ENCODE measurements around the gene CTBP2. TPM values are rescaled to one million over a fixed set of nuclear protein-coding genes. Genes with fewer than 3 reads are reported as not detected.

CTBP2 gene
- total RNA-seq, 3 donors from 2014 or later = 53.1 to 91.2 (median 65.9) TPM

DNA sequence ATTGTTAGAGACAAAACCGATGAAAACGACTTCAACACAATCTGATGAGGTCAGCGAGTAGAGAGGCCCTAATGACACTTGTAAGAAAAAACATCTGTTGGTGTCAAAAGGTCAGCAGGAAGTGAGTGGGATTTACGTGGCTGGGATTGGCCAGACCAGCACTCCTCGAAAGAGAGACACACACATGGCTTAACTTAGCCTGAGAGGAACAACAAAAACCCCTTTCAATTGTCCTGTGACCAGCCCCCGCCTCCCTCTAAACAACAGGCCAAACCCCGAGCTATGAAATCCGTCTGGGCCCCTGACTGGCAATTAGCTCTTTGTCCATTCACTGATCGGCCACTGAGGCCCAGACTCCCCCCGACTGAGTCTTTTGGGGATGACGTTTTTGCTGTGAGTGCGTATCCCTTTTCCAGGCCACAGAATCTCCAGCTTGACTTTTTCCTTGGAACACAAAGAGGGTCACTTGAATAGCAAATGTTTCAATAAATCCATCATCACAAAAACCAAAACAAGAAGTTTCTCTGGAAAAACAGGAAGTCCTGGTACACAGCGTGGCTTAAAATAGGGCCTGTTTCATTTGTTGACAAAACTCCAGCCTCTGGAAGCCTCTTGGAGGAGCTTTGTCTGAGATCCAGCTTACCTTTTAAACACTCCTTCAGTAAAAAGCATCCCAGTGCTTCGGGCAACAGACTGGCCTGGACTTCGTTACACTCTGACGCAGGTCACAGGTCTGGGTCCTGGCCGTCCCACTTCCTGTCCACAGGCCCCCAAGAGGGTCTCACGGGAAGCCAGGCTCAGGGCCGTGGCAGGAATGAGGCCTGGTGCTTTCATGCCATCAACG is 103.0 kb downstream of the CTBP2 start:
- no peak for TF ChIP-seq POLR2A (IDR thresholded peaks at IDR 0.05)
- TF ChIP-seq POLR2AphosphoS5 (IDR thresholded peaks at IDR 0.05) = peak; percentile 44 to 68 (median 61)
- peak in 1 of 2 donors; percentile 67 for DNase-seq (ENCODE audit: low spot score in 2 of 2)
- Histone ChIP-seq H3K27me3 (no peaks in the 10 kb centered on the region), H3K4me3 (peak overlapping the region in 1 of 3 donors; percentile 46), H3K9me3 (no peaks in the 10 kb centered on the region), H3K27ac (peak overlapping the region; percentile 95 to 97), H3K4me1 (peaks cover 26 to 48% of the 10 kb centered on the region in 2 donors), H3K36me3 (no peaks in the 10 kb centered on the region)
- intact Hi-C loops (cut with DNase I; ENCODE audit: low total_unique reads) = no loop called here

DNA sequence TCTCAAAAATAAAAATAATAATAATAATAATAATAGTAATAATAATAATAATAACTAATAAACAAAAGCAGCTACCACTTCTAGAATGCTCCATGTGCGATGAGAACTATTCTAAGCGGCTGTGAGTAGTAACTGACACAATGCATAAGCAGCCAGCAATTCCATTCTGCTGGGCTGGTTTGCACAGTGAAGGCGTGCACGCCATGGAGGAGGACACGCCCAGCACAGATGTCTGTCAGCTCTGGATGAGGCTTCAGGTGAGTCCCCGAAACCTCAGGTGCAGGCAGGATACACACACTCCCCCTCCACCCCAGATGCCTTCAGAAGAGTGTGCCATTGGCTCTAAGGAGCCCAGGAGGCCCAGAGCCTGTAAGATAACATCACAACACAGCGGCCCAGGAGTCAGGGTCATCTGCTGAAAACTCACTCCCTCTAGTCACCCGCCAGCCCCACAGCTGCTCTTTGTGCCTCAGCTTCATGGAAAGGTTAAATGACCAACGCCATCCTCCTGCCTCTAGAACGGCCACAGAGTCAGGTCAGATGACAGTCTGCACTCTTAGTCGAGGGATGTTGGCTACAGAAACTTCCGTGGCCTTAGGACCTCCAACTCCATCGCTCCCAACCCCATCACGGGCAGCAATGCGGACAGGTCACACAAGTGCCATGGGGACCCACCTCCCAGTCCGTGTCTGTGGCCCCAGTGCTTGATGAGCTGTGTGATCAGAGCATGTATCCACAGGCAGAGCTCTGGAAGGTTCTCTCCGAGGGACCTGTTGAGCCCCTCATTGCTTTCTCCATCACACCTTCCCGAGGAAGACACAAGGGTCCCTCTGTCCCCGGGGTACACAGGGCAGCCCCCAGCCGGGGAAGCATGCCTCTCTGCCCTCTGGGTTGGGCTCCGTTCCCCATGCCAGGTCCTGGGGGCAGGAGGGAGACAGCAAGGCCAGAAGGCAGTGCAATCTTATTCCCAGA is 103.9 kb downstream of the CTBP2 start:
- peak overlapping the region; percentile 95 to 97 for H3K27ac ChIP-seq
- peak overlapping the region in 1 of 3 donors; percentile 46 for H3K4me3 ChIP-seq
- no peak for DNase-seq (ENCODE audit: low spot score in 2 of 2)
- no peaks in the 10 kb centered on the region for H3K27me3 ChIP-seq
- H3K36me3 ChIP-seq = no peaks in the 10 kb centered on the region
- intact Hi-C loops (cut with DNase I; ENCODE audit: low total_unique reads) = no loop called here
- peaks cover 24 to 43% of the 10 kb centered on the region in 2 donors for H3K4me1 ChIP-seq
- TF ChIP-seq, protein P1, sequence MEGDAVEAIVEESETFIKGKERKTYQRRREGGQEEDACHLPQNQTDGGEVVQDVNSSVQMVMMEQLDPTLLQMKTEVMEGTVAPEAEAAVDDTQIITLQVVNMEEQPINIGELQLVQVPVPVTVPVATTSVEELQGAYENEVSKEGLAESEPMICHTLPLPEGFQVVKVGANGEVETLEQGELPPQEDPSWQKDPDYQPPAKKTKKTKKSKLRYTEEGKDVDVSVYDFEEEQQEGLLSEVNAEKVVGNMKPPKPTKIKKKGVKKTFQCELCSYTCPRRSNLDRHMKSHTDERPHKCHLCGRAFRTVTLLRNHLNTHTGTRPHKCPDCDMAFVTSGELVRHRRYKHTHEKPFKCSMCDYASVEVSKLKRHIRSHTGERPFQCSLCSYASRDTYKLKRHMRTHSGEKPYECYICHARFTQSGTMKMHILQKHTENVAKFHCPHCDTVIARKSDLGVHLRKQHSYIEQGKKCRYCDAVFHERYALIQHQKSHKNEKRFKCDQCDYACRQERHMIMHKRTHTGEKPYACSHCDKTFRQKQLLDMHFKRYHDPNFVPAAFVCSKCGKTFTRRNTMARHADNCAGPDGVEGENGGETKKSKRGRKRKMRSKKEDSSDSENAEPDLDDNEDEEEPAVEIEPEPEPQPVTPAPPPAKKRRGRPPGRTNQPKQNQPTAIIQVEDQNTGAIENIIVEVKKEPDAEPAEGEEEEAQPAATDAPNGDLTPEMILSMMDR (IDR thresholded peaks at IDR 0.05) = no peak
- TF ChIP-seq POLR2A (IDR thresholded peaks at IDR 0.05) = no peak
- no peak for TF ChIP-seq POLR2AphosphoS5 (IDR thresholded peaks at IDR 0.05)
- no peaks in the 10 kb centered on the region for H3K9me3 ChIP-seq

DNA sequence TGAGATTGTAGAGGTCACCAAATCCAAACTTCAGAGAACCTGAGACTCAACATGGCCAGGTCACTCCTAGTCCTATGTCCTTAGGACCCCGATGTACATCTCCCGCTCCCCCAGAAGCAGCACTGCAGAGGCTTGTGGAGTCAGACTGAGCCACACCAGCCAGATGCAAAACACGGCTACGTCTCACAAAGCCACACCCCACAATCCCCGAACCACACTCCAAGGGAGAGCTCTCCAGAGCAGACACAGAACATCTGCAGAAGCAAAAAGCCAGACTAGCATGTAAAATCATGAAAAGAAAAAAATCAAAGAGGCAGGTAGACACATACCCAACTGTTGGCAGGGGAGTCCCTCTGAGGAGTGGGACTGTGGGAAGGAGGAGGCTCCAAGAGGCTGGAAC is 104.9 kb downstream of the CTBP2 start:
- intact Hi-C loops (cut with DNase I; ENCODE audit: low total_unique reads) = no loop called here
- DNase-seq (ENCODE audit: low spot score in 2 of 2) = no peak

GRCh38 chr10:125054669-125055268 is 105.6 kb downstream of the CTBP2 start:
- Histone ChIP-seq H3K4me1 (peaks cover 17 to 27% of the 10 kb centered on the region in 2 donors), H3K4me3 (no peak overlapping the region), H3K27ac (peak overlapping the region in 1 of 2 donors; percentile 95), H3K36me3 (no peaks in the 10 kb centered on the region), H3K9me3 (no peaks in the 10 kb centered on the region), H3K27me3 (no peaks in the 10 kb centered on the region)
- TF ChIP-seq, protein P1 (IDR thresholded peaks at IDR 0.05) = no peak
- TF ChIP-seq POLR2AphosphoS5 (IDR thresholded peaks at IDR 0.05) (no peak), POLR2A (IDR thresholded peaks at IDR 0.05) (no peak)
- DNase-seq (ENCODE audit: low spot score in 2 of 2) = no peak
- intact Hi-C loops (cut with DNase I; ENCODE audit: low total_unique reads) = no loop called here

More for the DNA sequence above, 104.9 kb downstream of the CTBP2 start:
- peak overlapping the region in 1 of 2 donors; percentile 95 for H3K27ac ChIP-seq
- no peak overlapping the region for H3K4me3 ChIP-seq
- peaks cover 17 to 34% of the 10 kb centered on the region in 2 donors for H3K4me1 ChIP-seq
- TF ChIP-seq POLR2A (IDR thresholded peaks at IDR 0.05) = no peak
- TF ChIP-seq, protein P1 (IDR thresholded peaks at IDR 0.05) = no peak
- no peak for TF ChIP-seq POLR2AphosphoS5 (IDR thresholded peaks at IDR 0.05)
- H3K27me3 ChIP-seq = no peaks in the 10 kb centered on the region
- no peaks in the 10 kb centered on the region for H3K36me3 ChIP-seq
- no peaks in the 10 kb centered on the region for H3K9me3 ChIP-seq

DNA sequence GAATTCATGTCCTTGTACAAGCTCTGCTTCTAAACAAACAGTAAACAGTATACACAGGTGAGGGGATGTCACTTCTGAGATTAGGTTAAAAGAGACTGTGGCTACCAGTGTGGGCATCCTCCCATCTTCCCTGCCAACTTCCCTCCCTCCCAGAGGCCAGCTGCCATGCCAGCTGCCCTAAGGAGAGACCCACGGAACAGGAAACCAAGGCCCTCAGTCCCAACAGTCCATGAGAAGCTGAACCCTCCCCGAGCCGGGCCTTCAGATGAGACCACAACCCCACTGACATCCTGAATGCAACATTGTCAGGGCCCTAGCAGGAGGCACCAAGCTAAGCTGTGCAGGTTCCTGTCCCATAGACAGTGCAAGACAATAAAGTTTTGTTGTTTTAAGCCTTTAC is 106.1 kb downstream of the CTBP2 start:
- Histone ChIP-seq H3K36me3 (no peaks in the 10 kb centered on the region), H3K4me3 (no peak overlapping the region), H3K27me3 (no peaks in the 10 kb centered on the region), H3K4me1 (peaks cover 17 to 21% of the 10 kb centered on the region in 2 donors), H3K9me3 (no peaks in the 10 kb centered on the region), H3K27ac (peak overlapping the region in 1 of 2 donors; percentile 29)
- intact Hi-C loops (cut with DNase I; ENCODE audit: low total_unique reads) = no loop called here
- no peak for DNase-seq (ENCODE audit: low spot score in 2 of 2)
- no peak for TF ChIP-seq POLR2AphosphoS5 (IDR thresholded peaks at IDR 0.05)
- TF ChIP-seq POLR2A (IDR thresholded peaks at IDR 0.05) = no peak
- TF ChIP-seq, protein P1 (IDR thresholded peaks at IDR 0.05) = no peak

Data from breast epithelium (tissue), 4 donors.